GM04503 (cell line): ENCODE results near the gene TAX1BP1.
"Not testable (repeated sequence)": the region's sequence is repeated elsewhere in the genome, so short reads cannot be mapped to it uniquely, and the experiment has no call there.

Experiments used
- DNase-seq: peaks from one replicate; pipeline ENCODE4 v3.0.0-alpha.2; 2012; ENCODE audit warnings: low read depth

Gene TAX1BP1

DNA sequence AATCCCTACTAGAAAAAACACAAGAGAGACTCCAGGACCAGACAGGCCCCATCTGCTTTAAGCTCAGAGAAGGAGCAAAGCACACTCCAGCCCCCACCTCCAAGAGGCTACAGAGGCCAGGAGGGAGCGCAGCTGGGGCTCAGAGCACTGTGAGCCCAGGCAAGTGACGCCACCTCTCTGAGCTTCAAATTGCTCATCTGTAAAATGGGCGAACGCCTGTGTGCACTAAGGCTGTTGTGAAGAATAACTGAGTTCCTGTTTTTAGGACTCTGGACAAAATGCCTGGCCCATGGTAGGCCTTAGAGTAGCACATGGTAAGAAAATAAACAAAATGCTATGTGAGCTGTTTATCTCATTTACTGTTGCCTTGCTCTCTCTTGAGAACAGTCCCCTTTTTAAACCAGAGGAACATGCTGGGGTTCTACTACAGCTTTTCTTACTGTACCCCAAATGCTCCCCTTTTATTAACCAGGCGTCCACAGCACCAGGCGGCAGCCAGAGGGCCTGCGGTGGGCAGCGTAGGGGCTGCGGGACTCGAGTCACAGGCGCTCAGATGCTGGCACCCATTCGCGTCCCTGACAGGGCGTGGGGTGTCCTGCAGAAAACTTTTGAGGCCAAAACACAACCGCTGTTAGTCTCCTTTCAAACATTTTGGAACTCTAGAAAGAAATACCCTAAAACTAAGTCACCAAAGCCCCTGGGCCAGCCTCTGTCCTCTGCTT is 103.8 kb downstream of the TAX1BP1 start:
- DNase-seq: no peak

- no peak for DNase-seq
Measured at GRCh38 chr7:27846388-27846787, 106.4 kb downstream of the TAX1BP1 start.

GRCh38 chr7:27850531-27850930 is 110.6 kb downstream of the TAX1BP1 start:
- DNase-seq: no peak

GRCh38 chr7:27856703-27857485 is 116.9 kb downstream of the TAX1BP1 start:
- not testable (repeated sequence) for DNase-seq

GRCh38 chr7:27860800-27861199 is 120.8 kb downstream of the TAX1BP1 start:
- DNase-seq: no peak

- DNase-seq: no peak
Measured at GRCh38 chr7:27861747-27862146, 121.8 kb downstream of the TAX1BP1 start.

GRCh38 chr7:27863880-27864279 is 123.9 kb downstream of the TAX1BP1 start:
- DNase-seq: no peak

- DNase-seq: no peak
Measured at GRCh38 chr7:27866256-27866655, 126.3 kb downstream of the TAX1BP1 start.

- no peak for DNase-seq
Measured at GRCh38 chr7:27866828-27867672, 127.1 kb downstream of the TAX1BP1 start.

DNA sequence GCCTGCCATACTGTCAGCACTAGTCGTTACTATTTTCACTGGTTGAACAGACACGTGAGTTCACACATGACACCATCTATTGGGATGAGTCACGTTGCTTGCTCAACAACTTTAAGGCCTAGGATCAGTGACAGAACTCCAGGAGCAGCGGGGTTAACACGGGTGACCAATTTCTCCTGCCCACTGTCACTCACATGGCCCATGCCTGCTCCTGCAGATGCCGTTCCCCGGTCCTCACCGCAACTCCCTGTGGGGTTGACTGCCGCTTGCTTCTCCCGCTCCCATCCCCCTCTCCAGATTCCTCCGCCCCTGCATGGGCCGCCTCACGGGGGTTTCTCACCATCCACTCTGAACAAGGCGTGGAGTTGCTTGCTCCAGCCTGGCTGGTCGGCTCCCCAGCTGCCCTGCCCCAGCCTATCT is 128.2 kb downstream of the TAX1BP1 start:
- peak; percentile 14 for DNase-seq

GRCh38 chr7:27869056-27869455 is 129.1 kb downstream of the TAX1BP1 start:
- DNase-seq: no peak

DNA sequence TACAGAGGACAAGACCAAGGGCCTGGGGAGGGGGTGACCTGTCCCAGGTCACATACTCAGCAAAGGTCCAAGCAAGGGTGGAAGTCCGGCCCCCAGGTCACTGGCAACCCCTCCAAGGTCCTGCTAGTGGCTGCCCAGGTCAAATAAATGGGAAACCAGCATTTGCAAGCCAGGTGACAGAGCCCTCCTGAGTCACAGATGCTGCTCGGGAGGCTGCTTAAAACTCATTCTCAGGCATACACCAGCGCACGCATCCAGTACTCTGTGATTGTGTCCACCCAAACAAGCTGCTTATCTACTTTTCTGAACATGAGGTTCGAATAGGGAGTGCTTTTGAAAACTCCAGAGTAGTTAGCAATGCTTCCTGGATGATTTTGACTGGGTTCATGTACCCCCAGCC is 130.6 kb downstream of the TAX1BP1 start:
- DNase-seq: no peak

DNA sequence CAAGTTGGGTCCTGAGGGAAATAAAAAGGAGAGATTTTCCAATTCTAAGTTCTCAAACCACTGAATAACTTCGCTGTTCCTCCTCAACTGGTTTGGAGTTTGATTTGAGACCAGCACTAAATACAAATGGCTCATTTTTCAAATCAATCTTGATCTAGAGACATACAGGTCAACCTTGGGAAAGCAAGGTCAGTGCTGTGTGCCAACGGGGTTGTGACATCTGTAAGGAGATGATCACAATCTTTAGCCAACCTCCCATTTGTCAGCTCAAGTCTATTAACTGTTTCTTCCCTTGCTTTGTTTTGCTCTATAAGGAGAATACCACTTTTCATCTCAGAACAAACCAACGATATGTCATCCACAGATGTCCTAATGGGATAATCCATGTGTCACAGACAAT is 131.1 kb downstream of the TAX1BP1 start:
- no peak for DNase-seq

DNA sequence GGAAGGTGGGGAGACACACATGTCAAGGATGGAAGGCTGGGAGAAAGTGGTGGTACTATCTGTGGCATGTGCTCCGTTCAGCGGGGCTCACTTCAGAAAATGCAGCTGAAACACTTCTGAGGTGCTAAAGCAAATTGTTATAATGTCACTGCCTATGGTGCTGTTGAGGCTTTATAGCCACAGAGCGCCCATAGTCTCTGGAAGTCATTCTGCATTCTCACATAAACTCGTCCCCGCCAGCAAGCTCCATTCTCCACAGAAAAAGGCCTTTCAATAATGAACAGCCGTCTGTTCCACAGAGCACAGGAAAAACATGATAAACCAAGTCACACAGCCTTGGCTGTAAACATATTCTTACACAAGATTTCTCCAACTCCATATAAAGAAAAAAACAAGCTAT is 131.9 kb downstream of the TAX1BP1 start:
- DNase-seq: no peak

DNA sequence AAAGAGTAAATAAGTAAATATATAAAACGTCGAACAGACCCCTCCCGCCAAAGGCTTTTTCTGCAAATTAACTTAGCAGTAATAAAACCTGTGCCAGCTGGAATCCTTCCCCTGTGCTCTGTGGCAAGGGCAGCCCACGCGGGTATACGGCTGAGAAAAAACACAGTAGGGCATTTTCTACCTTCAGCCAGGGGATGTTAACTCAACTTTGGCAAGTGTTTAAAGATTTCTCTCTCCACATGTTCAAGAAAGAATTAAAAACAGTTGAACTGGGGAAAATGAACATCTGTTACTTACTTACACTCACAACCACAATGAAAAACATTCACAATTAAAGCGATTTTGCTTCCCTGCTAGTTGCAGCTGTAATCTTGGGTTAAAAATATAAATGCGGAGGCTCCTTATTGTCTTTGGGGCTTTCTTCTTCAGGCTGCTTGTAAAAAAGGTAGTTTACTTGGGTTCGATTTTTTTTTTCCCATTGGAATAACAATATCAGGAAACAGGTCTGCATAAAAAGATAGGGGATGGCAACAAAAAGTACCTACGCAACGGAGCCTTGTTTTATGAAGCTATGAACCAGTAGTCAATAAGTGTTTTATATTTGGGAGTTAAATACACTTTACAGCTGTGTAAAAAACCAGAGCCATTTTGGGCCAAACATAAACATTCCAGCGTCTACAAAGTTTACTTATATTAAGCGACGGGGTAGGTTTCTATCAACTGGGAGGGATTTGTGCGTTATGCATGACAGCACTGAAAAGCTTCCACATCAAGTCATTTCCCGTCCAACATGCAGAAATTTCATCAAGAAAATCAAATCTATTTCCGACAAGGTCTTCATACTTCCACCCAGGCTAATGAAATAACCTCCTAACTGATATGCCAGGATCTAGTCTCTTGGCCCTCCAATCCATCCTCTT is 132.7 kb downstream of the TAX1BP1 start:
- no peak for DNase-seq

DNA sequence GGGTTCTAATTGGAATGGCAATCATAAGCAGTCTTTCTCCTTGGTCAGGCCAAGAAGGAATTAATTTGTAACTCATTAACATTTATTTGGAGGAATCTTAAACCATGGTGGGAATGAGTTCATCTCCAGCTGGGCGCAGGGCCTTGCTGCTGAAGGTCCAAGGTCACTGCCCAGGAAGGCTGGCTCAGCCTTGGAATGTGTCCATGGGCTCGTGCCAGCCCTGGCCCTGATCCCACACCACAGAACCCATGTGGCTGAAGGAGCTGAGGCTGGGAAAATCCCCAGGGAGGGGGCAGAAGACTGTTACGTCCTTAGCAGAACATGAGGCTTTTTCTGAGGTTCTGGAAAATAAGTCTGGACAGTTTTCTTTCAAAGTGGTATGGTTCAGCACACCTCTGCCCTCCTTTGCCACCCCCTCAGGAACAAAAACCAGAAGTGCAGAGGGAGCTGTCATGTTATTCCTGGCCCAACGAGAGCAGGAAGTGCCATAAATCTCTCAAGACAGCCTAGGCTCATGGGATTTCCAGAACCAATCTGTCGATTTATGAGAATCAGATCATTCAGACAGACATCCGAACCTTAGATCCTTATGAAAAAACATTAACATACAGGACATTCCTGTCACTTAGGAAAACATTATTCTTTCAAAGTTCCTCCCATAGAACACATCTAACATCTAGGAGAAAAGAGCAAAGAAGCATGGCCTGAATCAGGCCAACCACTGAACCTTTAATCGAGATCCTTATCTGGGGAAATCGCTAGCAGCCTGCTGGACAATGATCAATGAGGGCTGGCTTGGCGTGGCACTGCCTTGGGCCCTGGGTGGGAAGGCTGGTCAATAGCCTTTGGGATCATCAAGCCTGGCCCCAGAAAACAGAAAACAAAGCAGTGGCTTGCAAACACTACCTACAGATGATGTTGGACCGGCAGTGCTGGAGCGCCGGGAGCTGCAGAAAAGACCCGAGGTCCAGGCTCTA is 134.3 kb downstream of the TAX1BP1 start:
- DNase-seq: peak; percentile 23

DNA sequence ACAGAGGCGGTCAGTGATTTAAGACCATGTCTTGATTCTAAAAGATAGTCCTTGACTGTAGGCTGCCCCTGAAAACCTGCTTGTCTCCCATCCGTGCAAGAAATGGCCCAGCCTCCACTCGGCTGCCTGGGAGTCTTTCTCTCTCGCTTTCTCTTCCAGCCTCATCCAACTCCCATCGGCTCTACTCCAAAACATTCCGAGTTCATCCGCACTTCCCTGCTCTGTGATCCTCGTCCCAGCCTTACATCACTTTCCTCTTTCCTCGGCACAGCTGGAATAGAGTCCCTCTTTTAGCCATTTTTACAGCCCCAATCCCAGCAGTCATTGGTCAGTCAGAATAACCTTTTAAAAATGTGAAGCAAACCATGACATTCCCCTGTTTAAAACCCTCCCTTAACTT is 135.1 kb downstream of the TAX1BP1 start:
- DNase-seq: no peak

DNA sequence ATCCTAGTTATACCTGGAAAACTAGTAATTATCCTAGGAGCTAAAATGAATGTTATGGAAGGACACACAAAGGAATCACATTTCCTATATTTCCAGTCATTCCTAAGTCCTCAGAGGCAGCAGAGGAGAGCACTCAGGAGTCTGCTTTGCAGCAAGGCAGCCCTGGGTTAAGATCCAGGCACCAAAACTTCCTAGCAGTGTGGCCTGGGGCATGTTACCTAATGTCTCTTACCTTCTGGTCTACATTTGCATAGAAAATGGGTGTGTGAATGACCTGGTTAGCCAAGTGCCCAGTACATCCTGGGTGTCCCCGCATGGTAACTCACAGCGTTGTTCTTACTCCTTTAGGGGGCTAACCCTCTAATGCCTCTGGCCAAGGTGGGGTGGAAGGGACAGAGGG is 135.9 kb downstream of the TAX1BP1 start:
- no peak for DNase-seq

- DNase-seq: no peak
Measured at GRCh38 chr7:27876756-27877155, 136.8 kb downstream of the TAX1BP1 start.
